GM19372 (cell line): Measurements from ENCODE around the gene JOSD1.

Experiments used
- ATAC-seq: cut with Tn5 transposase; IDR thresholded peaks from one replicate; pipeline ENCODE4 v1.9.1; 2021; ENCODE audit warnings: mild to moderate bottlenecking, low read depth, moderate library complexity; ENCODE audit not compliant: unreplicated experiment

The JOSD1 gene

GRCh38 chr22:38733724-38734381 is 33.1 kb upstream of the JOSD1 start:
- no peak for ATAC-seq

- no peak for ATAC-seq
Observed at GRCh38 chr22:38733329-38733723, 32.6 kb upstream of the JOSD1 start.

GRCh38 chr22:38732251-38732815 is 31.6 kb upstream of the JOSD1 start:
- no peak for ATAC-seq

- no peak for ATAC-seq
Observed at GRCh38 chr22:38731703-38732161, 31.0 kb upstream of the JOSD1 start.

- no peak for ATAC-seq
Observed at GRCh38 chr22:38730411-38730871, 29.7 kb upstream of the JOSD1 start.

- ATAC-seq, result no peak
Observed at GRCh38 chr22:38729946-38730345, 29.2 kb upstream of the JOSD1 start.

- ATAC-seq, result no peak
Observed at GRCh38 chr22:38728871-38729796, 28.4 kb upstream of the JOSD1 start.

GRCh38 chr22:38727530-38728451 is 27.0 kb upstream of the JOSD1 start:
- no peak for ATAC-seq

- no peak for ATAC-seq
Observed at GRCh38 chr22:38727123-38727522, 26.4 kb upstream of the JOSD1 start.

GRCh38 chr22:38725900-38726655 is 25.3 kb upstream of the JOSD1 start:
- no peak for ATAC-seq

GRCh38 chr22:38724926-38725571 is 24.3 kb upstream of the JOSD1 start:
- no peak for ATAC-seq

GRCh38 chr22:38724176-38724575 is 23.4 kb upstream of the JOSD1 start:
- ATAC-seq, result no peak

- no peak for ATAC-seq
Observed at GRCh38 chr22:38721551-38721950, 20.8 kb upstream of the JOSD1 start.

- no peak for ATAC-seq
Observed at GRCh38 chr22:38720350-38720749, 19.6 kb upstream of the JOSD1 start.

GRCh38 chr22:38719196-38719595 is 18.5 kb upstream of the JOSD1 start:
- no peak for ATAC-seq

GRCh38 chr22:38718414-38718813 is 17.7 kb upstream of the JOSD1 start:
- no peak for ATAC-seq

GRCh38 chr22:38717244-38717643 is 16.5 kb upstream of the JOSD1 start:
- no peak for ATAC-seq

GRCh38 chr22:38716826-38717225 is 16.1 kb upstream of the JOSD1 start:
- ATAC-seq, result no peak

- no peak for ATAC-seq
Observed at GRCh38 chr22:38716271-38716670, 15.5 kb upstream of the JOSD1 start.
